ENCODE results near the gene NAA15. TPM values are rescaled to one million over a fixed set of nuclear protein-coding genes. Genes with fewer than 3 reads are reported as not detected.
"Not testable (repeated sequence)": the region's sequence is repeated elsewhere in the genome, so short reads cannot be mapped to it uniquely, and the experiment has no call there.

The NAA15 gene
- 16.6 and 30.7 TPM in 2 replicates for total RNA-seq (2014; rRNA removed; shearing (Covaris generic); ENCODE audit: low replicate concordance)

GRCh38 chr4:139301113-139301820, at the start of gene NAA15:
NAA15 (plus strand) TSS chr4:139301505; CDS start chr4:139301778, 273 bp downstream.
- peaks cover 20% of the 10 kb centered on the region for H3K36me3 ChIP-seq
- no peaks in the 10 kb centered on the region for H3K9me3 ChIP-seq
- peak; percentile 96 for DNase-seq
- H3K4me3 ChIP-seq: peak within 1 kb of the TSS; percentile 79
- no peaks in the 10 kb centered on the region for H3K27me3 ChIP-seq

DNA sequence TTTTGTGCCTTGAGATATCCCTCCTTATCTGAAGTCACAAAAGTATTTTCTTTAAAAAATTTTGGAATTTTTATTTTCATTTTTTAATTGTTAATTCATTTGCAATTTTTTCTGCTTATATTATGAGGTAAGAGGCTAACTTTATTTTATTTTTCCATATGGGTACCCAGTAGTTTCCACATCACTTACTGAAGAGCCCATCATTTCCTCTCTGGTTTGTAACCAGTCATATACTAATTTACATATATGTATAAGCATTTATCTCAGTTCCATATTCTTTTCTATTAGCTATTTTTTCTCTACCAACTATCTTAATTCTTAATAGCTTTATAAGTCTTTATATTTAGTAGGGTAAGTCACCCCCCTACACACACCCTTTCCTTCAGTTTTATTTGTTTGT, 48.3 kb upstream of the NAA15 start:
- DNase-seq: no peak
- H3K36me3 ChIP-seq: no peaks in the 10 kb centered on the region
- H3K27me3 ChIP-seq: no peaks in the 10 kb centered on the region
- H3K4me3 ChIP-seq: no peak overlapping the region
- no peaks in the 10 kb centered on the region for H3K9me3 ChIP-seq

DNA sequence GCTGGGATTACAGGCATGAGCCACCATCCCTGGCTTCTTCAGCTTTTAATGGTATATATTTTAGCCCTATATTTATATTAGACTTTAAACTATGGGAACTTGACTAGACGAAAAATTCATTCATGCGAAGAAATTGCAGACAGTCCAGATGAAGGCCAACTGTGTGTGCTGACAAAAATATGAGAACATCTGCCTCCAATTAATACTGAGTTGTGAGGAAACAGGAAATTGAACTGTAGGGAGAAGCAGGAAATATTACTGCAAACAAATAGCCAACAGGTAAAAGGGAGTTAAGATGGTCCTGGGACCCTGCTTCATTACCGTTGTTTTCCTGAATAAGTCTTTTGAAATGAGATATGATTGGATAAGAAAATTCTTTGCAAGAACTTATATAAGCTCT, 47.6 kb upstream of the NAA15 start:
- Histone ChIP-seq H3K4me3 (no peak overlapping the region), H3K9me3 (no peaks in the 10 kb centered on the region), H3K27me3 (no peaks in the 10 kb centered on the region), H3K36me3 (no peaks in the 10 kb centered on the region)
- no peak for DNase-seq

GRCh38 chr4:139255581-139255980, 45.7 kb upstream of the NAA15 start:
- DNase-seq, H3K9me3 ChIP-seq, H3K36me3 ChIP-seq, H3K27me3 ChIP-seq, H3K4me3 ChIP-seq: not testable (repeated sequence)

DNA sequence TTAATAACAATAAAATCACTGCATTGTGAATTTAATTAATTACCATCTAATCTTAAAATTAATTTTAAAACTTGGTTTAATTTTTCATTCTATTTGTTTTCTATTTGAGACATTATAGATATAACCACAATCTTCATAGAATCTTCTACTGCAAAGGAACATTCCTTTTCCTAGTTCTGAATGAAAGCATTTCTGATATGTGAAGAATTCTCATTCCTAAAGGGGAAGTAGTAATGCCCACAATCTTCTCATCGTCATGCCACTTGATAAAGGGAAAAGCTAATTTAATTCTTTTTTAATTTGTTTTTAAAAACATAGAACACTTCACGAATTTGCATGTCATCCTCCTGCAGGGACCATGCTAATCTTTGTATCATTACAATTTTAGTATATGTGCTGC, 45.0 kb upstream of the NAA15 start:
- Histone ChIP-seq H3K4me3 (no peak overlapping the region), H3K9me3 (no peaks in the 10 kb centered on the region), H3K27me3 (no peaks in the 10 kb centered on the region), H3K36me3 (no peaks in the 10 kb centered on the region)
- no peak for DNase-seq

- DNase-seq: no peak
- H3K27me3 ChIP-seq: no peaks in the 10 kb centered on the region
- H3K36me3 ChIP-seq: peaks cover 9% of the 10 kb centered on the region
- H3K9me3 ChIP-seq: no peaks in the 10 kb centered on the region
- H3K4me3 ChIP-seq: no peak overlapping the region
Observed at GRCh38 chr4:139265654-139266053, 35.7 kb upstream of the NAA15 start.

DNA sequence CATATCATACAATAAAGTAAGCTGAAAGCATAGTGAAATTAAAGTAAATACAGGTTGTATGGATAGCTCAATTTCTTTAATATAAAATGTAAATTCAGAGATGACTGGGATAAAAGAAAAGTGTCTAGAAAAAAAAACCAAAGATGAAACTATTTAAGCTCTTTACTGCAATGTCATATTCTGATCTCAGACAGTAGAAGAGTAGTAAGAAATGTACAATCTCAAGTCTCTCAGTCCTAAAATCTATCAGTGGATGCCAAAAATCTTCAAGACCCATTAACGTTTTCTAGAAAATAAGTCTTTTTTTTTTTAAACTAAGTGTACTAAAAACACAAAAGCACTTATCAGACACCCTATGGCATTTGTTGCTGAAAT, 35.1 kb upstream of the NAA15 start:
- H3K4me3 ChIP-seq: peak overlapping the region; percentile 25
- no peaks in the 10 kb centered on the region for H3K27me3 ChIP-seq
- no peaks in the 10 kb centered on the region for H3K9me3 ChIP-seq
- peaks cover 9% of the 10 kb centered on the region for H3K36me3 ChIP-seq
- DNase-seq: no peak

DNA sequence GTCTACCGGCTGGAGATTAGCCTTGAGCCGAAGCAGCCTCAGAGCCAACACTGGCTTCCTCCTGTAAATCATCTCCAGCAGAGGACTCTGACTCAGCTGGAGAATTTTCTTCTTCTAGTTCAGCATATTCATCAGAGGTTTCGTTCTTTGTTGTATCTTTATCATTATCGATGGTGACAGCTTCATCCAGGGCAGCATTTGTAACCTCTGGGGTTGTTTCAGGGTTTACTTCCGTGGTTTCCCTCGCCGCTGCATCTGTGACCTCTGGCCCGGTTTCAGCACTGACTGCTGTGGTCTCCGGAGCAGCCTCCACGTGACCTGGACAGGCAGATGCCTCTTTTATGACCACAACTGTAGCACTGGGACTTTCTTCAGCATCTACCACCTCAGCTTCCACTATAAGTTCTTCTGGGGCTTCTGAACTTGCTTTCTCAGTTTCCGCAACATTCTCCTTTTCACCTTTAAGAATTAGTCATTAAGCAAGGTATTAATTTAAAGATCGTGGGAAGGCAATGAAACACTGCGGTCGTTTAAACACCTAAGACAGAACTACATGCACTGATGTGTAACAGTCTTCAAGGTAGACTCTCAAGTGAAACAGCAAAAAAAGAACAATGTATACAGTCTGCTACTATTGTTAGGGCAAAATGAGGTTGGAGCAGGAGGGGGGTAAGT, 34.6 kb upstream of the NAA15 start:
- H3K36me3 ChIP-seq: peaks cover 9% of the 10 kb centered on the region
- no peaks in the 10 kb centered on the region for H3K27me3 ChIP-seq
- no peaks in the 10 kb centered on the region for H3K9me3 ChIP-seq
- peak; percentile 74 for DNase-seq
- H3K4me3 ChIP-seq: peak overlapping the region; percentile 25

DNA sequence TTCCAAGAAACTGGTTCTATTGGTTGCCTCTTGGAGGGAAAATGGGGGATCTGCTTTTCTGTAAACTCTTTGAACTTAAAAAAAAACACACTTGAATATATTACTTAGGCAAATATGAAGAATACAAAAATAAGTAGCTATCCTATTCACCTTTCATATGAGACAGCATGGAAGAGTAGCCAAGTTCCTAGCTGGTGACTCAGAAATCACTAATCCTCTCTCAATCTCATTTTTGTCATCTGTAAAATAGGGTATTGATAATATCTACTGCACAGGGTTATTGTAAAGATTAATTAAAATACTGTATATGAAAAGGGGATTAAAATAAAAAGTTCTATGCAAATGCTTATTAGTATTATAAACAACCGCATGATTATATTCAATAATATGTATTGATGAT, 34.0 kb upstream of the NAA15 start:
- Histone ChIP-seq H3K9me3 (no peaks in the 10 kb centered on the region), H3K27me3 (no peaks in the 10 kb centered on the region), H3K36me3 (peaks cover 9% of the 10 kb centered on the region), H3K4me3 (no peak overlapping the region)
- DNase-seq: no peak

DNA sequence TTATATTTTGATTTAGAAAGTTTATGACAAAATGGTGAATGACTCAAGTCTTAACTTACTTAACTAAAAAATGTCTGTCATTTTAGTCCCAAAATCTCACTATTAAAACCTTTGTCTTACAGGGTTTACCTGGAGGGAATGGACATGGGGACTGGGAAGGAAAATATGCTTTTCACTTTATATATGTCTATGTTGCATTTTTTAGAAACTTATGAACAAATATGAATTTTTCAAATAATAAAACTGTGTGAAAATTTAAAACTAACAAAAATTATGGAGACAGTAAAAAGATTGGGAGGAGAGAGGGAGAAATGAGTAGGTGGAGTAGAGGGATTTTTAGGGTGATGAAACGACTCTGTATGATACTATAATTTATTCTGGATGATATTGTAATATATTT, 27.5 kb upstream of the NAA15 start:
- Histone ChIP-seq H3K36me3 (peaks cover 18% of the 10 kb centered on the region), H3K4me3 (no peak overlapping the region), H3K27me3 (no peaks in the 10 kb centered on the region), H3K9me3 (no peaks in the 10 kb centered on the region)
- DNase-seq: no peak

DNA sequence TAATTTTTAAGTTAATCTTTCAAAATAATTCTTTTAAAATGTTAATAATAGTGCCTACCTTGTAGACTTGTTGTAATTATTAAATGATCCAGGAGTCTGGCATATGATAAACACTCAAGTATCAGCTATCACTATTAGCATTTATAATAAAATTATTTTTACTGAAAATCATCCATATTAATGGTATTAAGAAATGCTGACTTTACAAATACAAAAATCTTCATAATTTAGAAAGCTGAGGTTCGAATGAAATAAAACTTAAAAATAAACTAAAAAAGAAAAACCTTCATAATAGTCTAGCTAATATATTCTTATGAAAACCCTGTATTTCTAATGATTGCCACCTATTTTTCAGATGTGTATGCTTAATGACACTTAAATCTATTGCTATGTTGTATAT, 26.5 kb upstream of the NAA15 start:
- no peak for DNase-seq
- H3K36me3 ChIP-seq: peaks cover 18% of the 10 kb centered on the region
- H3K4me3 ChIP-seq: no peak overlapping the region
- no peaks in the 10 kb centered on the region for H3K27me3 ChIP-seq
- no peaks in the 10 kb centered on the region for H3K9me3 ChIP-seq

DNA sequence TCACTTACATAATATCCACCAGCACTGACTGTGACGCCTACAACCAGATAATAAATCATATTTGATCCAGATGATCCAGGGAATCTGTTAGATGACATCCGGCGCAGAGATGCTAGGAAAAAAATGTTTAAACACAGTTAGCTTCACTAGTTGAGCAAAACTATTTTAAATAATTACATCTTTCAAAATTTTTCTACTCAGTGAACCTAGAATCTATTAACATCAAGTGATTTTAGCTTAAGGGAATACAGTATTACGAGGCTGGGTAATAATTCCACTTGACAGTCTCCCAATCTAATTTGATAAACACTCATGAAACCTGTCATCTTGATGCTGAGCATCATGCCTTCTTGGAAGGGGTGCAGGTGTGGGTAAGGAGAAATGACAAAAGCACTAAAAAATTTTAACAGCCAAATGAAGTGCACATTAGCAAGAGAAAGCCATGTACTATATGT, 26.0 kb upstream of the NAA15 start:
- Histone ChIP-seq H3K4me3 (no peak overlapping the region), H3K36me3 (peaks cover 18% of the 10 kb centered on the region), H3K27me3 (no peaks in the 10 kb centered on the region), H3K9me3 (no peaks in the 10 kb centered on the region)
- DNase-seq: no peak

GRCh38 chr4:139278485-139278884, 22.8 kb upstream of the NAA15 start:
- H3K36me3 ChIP-seq: peaks cover 18% of the 10 kb centered on the region
- no peak for DNase-seq
- no peaks in the 10 kb centered on the region for H3K27me3 ChIP-seq
- peak overlapping the region; percentile 68 for H3K4me3 ChIP-seq
- no peaks in the 10 kb centered on the region for H3K9me3 ChIP-seq

DNA sequence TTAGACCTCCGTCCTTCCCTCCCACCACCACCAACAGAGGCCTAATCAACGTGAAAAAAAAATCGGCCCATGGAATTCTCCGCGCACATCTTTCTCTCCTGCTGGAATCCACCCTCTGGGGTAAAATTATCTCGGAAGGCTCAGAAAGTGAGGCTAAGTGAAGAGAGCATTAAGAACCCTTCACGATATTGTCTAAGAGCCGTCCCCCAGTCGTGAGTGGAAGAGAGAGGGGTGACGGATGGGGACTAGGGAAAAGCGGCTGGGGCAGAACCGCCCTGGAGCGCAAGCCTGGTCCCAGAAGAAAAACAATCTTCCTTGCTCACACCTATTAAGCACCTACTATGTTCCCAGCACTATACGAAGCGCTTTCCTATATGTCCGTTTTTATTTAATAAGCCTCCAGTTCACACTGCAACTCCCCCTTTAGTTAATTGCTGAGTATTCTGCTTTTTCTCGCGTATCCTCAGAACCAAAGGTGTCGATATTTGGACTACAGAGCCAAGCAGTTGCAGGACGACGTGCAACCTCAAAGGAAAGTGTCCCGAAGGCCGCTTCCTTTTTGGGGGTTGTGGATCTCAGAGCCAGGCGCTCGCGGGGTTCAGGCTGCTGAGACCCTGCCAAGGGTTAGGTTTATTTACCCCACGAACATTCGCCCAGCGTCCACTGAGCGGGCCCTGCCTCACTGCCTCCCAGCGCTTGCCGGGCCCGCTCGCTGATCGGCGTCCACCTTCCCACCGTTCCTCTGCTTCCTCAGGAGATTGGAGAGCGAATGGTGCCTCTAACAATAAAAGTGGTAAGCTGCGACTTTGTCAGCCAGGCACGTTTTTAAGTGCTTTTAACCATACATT, 22.2 kb upstream of the NAA15 start:
- Histone ChIP-seq H3K9me3 (no peaks in the 10 kb centered on the region), H3K27me3 (no peaks in the 10 kb centered on the region), H3K4me3 (peak overlapping the region; percentile 68), H3K36me3 (peaks cover 12% of the 10 kb centered on the region)
- DNase-seq: no peak

- H3K9me3 ChIP-seq: no peaks in the 10 kb centered on the region
- DNase-seq: peak; percentile 75
- H3K36me3 ChIP-seq: peaks cover 6% of the 10 kb centered on the region
- H3K27me3 ChIP-seq: no peaks in the 10 kb centered on the region
- peak within 1 kb of the TSS; percentile 68 for H3K4me3 ChIP-seq
Observed at GRCh38 chr4:139279760-139280620, 21.3 kb upstream of the NAA15 start, which contains the start of gene MGARP. MGARP (minus strand) TSS chr4:139280225; CDS start chr4:139280158, 67 bp downstream.

DNA sequence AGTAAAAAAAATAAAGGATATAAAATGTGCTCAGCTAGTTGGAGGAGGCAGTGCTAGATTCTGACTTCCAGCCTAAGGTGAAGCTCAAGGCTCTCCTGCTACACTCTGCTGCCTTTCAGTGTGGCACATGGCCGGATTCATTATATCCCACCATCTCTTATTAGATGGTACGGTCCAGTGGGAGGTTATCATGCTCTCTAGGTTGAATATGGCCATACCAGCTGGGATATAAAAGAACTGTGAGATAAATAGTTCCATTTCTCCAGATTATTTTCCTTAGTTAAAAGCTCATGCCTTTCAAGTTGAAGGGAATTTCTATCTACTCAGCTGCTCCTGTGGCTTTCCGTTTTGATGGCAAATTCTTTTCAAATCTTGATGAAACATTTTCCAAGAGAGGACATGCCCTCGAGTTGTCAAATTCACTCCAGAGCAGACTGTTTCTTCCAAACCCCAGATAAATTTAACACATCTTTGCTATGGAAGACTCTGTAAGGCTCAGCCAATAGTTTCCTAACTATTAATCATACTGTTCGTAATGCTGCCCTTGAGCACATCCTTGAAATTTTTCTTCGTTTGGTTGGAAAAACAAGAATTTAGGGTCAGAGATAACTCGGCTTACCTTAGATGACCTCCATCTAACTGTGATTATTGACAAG, 19.1 kb upstream of the NAA15 start:
- no peak for DNase-seq
- no peak overlapping the region for H3K4me3 ChIP-seq
- H3K36me3 ChIP-seq: no peaks in the 10 kb centered on the region
- H3K9me3 ChIP-seq: no peaks in the 10 kb centered on the region
- H3K27me3 ChIP-seq: no peaks in the 10 kb centered on the region
